Hepatic stellate cell (primary cell): ENCODE results near the gene MIA3.
"Not testable (repeated sequence)": the region's sequence is repeated elsewhere in the genome, so short reads cannot be mapped to it uniquely, and the experiment has no call there.

Source experiments
- DNase-seq: peaks from one replicate; pipeline ENCODE4 v3.0.0; 2011; ENCODE audit warnings: low spot score

MIA3 gene

GRCh38 chr1:222663431-222663934, 45.6 kb downstream of the MIA3 start:
- no peak for DNase-seq

- no peak for DNase-seq
Measured at GRCh38 chr1:222665964-222666363, 48.1 kb downstream of the MIA3 start.

GRCh38 chr1:222668184-222668583, 50.3 kb downstream of the MIA3 start:
- not testable (repeated sequence) for DNase-seq

DNA sequence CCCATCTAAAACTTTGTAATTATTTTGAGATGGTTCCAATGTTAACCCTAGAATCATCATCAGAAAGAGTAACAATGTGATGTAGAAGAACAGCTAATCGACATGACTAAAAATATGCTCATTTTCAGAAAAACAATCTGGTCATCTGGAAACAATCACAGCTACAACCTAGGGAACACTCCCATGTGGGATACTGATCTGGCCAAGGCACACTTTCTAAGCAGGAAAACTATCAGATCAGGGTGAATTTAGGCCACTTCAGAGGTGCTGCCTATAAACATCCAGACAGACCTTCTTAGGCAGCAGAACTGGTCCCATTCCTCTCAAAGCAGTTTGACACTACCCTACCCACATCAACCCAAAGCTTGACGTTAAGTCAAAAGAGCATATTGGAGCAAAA, 51.2 kb downstream of the MIA3 start:
- DNase-seq: not testable (repeated sequence)

DNA sequence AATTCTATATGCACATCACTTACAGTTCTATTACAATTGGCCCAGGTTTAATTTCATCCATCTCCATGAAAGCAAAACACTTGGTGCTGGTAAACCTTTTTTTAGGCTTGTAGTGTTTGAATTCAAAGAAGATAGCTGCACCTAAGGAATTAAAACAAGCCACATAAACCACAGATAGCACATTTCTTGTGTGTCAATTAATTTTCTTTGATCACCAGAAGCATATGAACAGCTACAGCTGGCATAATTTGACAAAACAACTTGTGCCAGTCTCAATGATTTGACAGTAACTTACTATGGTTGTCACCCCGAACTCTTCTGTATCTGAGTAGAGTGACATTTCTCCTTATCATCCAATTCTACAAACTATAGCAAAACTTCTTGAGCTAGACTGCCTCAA, 52.2 kb downstream of the MIA3 start:
- DNase-seq: no peak

DNA sequence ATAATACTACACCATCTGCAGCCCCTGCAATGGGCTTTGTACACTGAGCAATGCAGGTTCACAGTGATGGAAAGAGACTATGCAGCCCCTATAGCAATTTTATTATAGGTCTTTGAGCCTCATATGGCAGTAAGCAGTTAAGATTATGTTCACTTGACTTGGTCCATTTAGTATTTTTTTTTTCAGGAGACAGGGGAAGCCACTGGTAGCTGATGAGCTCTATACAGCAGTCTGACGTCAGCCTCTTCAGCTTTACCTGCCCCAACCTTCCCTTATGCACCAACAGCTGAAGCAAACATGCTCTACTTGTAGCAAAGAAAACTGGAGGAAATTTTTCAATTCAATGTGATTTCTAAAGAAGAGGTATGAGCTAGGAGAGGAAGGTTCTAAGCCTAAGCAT, 62.2 kb downstream of the MIA3 start:
- DNase-seq: no peak

DNA sequence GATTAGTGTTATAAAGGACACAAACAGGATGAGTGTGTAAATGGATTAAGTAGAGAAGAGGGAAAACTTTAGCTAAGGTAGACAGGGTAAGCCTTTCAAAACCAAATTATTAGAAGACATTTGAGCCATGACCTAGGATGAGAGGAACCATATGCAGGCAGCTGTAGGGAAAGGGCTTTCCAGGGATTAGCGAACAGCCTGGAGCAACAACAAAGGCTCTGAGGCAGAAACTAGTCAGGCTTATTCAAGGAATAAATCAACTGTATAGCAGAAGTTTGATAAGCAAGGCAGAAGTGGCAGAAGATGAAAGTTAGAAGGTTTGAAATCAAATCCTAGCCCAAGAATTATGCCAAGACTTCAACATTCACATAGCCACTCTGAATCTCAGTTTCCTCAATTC, 73.1 kb downstream of the MIA3 start:
- no peak for DNase-seq

GRCh38 chr1:222694927-222695326, 77.0 kb downstream of the MIA3 start:
- no peak for DNase-seq

DNA sequence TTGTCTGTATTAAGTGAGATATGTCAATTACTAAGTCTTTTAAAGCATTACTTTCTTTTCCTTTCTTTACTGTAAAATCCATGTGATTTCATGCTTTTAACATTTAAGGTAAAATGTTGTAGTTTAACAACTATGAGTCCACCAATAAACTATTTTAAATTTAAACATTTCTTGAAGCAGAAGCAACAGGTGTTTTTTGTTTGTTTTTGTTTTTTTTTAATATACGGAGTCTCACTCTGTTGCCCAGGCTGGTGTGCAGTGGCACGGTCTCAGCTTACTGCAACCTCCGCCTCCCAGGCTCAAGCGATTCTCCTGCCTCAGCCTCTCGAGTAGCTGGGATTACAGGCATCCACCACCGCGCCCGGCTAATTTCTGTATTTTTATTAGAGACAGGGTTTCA, 78.8 kb downstream of the MIA3 start:
- DNase-seq: no peak

DNA sequence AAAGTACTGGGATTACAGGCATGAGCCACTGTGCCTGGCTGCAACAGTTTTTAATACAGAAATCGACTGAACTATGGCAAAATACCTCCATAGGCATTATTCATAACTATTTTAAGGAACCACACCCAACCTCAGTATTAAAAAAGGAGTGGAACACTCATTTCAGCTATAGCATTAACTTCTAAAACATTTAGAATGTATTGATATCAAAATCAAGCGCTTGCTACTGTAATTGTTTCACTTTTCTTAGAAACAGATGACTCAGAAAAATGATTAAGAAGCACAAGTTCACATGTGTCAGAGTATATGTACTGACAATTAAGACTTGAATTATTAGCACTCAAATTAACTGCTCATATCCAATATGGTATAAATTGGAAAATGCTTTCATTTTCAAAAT, 79.3 kb downstream of the MIA3 start:
- DNase-seq: no peak

GRCh38 chr1:222697826-222698225, 79.9 kb downstream of the MIA3 start:
- DNase-seq: no peak

GRCh38 chr1:222702210-222702609, 84.3 kb downstream of the MIA3 start:
- no peak for DNase-seq

- DNase-seq: no peak
Measured at GRCh38 chr1:222704260-222704659, 86.4 kb downstream of the MIA3 start.

DNA sequence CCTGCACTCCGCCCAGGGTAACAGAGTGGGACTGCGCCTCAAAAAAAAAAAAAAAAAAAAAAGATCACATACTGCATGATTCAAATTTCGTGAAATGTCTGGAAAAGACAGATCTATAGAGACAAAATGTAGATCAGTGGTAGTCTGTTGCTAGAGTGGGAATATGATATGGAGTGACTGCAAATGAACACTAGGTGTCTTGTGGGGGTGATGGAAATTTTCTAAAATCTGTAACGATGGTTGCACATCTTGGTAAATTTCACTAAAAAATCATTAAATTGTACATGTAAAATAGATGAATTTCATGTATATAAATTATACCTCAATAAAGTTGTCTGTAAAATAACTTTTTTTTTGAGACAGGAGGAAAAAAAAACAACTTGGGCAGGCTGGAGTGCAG, 88.9 kb downstream of the MIA3 start:
- DNase-seq: no peak

GRCh38 chr1:222709700-222710153, 91.8 kb downstream of the MIA3 start:
- DNase-seq: no peak

DNA sequence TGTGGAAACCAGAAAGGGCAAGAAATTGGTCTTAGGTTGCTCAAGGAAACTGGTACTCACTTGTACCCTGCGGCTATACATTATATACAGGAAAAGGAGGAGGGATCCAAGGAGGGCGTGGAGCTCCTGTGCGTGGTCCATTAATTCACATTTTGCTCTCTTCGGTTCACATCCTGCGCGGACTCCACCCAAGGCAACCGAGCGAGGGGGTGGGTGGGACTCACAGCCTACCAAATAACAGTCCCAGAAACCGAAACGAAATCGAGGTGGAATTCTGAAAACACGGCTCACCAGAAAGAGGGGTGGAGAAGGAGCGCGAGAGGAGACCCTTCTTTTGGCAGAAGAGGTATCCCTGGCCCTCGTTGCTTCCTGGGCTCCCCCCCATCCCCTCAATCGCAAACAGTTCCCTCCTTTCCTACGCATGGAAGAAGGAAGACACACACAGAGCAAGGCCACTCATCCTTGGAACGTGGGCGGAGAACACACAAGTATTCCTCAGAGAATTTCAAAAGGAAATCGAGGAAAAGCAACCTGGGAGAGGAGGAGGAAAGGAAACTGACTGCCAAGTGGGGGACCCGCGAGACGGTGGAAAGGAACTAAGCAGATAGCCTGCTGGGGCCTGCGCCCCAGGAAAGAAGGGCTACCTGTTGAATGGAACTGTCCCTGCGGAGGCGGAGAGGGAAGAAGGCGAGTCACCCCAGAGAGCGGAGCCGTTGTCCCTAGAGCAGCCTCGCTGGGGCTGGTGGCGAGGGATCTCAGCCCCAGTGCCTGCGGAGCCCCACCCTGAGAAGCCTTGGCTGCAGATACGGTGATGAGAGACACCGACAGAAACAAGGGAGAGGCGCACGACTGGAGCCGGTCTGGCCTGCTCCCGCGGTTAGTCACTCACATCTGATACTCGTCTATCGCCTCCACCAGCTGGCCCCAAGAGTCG, 93.7 kb downstream of the MIA3 start:
- DNase-seq: peak; percentile 72

- DNase-seq: peak; percentile 89
Measured at GRCh38 chr1:222712253-222713090, 94.6 kb downstream of the MIA3 start, which contains the start of the genes AIDA and BROX. Gene AIDA (minus strand): TSS chr1:222712491. CDS start chr1:222712317, 174 bp downstream. Gene BROX (plus strand): TSS chr1:222712564. CDS start chr1:222715700, 3,136 bp downstream.

GRCh38 chr1:222713091-222713961, 95.4 kb downstream of the MIA3 start:
- DNase-seq: peak; percentile 92

- DNase-seq: no peak
Measured at GRCh38 chr1:222716393-222716792, 98.5 kb downstream of the MIA3 start.
